ENCODE results near the gene CBX2. TPM values are rescaled to one million over a fixed set of nuclear protein-coding genes. Genes with fewer than 3 reads are reported as not detected.

The CBX2 gene
- total RNA-seq, 4 donors from 2014 or later = 4.6 to 12.9 (median 8.7) TPM

DNA sequence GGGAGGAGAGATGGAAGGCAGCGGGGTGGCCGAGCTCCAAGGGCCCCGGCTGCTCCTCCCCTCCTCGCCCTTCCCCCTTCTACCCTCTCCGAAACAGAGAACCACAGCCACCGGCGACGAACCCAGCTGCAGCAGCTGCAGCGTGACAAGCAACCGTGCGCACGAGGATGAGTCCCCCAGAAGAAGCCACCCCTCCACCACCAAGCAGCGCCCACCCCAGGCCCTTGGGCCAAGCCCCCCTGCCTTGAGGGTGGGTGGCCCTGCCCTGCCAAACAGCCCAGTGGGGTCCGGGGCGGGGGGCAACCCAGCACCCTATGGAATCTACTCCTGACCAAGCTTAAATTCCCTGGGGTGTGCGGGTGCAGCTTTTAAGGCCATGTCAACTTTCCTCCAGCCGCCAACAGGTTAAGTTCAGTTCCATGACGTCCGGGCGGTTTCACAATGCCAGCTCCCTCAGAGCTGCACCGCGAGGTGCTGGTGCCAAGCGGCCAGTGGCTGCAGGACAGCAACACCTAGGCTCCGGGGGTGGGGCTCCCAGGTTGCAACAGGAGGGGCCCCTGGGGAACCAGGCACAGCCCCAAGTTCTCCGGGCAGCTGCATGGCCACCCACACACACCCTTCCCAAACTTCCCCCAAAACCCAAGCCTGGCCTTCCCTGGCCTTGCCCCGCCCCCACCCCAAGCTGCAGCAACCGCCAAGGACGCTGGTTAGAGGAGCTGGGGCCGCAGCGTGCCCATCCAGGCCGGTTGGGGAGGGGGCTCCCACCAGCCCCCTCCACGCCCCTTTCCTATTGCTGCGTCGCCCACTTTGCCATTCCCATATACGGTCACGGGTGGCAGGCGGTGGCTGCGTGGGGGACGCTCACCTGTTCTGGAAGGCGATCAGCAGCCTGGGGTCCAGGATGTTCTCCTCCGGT, 59.3 kb downstream of the CBX2 start:
- Histone ChIP-seq H3K4me3 (peak overlapping the region; percentile 76 to 90 (median 88)), H3K27ac (peak overlapping the region; percentile 82 to 99 (median 96)), H3K36me3 (peaks cover 16 to 28% (median 18%) of the 10 kb centered on the region in 3 donors), H3K9me3 (no peaks in the 10 kb centered on the region), H3K27me3 (peaks cover 14 to 34% (median 18%) of the 10 kb centered on the region in 4 donors), H3K4me1 (peaks cover 59 to 87% (median 59%) of the 10 kb centered on the region in 3 donors)
- TF ChIP-seq POLR2A (IDR thresholded peaks at IDR 0.05) = peak in 1 of 4 donors; percentile 48
- TF ChIP-seq, protein P1, sequence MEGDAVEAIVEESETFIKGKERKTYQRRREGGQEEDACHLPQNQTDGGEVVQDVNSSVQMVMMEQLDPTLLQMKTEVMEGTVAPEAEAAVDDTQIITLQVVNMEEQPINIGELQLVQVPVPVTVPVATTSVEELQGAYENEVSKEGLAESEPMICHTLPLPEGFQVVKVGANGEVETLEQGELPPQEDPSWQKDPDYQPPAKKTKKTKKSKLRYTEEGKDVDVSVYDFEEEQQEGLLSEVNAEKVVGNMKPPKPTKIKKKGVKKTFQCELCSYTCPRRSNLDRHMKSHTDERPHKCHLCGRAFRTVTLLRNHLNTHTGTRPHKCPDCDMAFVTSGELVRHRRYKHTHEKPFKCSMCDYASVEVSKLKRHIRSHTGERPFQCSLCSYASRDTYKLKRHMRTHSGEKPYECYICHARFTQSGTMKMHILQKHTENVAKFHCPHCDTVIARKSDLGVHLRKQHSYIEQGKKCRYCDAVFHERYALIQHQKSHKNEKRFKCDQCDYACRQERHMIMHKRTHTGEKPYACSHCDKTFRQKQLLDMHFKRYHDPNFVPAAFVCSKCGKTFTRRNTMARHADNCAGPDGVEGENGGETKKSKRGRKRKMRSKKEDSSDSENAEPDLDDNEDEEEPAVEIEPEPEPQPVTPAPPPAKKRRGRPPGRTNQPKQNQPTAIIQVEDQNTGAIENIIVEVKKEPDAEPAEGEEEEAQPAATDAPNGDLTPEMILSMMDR (IDR thresholded peaks at IDR 0.05) = peak in 2 of 6 experiments; percentile 23 to 31
- no peak for DNase-seq
- 7 to 15% methylated on average over 14 to 20 of the region's 41 CpGs for WGBS, 2 donors
- intact Hi-C loops (cut with DNase I) = loop anchor here (10.0 kb wide), 1 partner anchor 148 kb away; no protein-coding TSS in a partner anchor

Other genes starting within 250 kb of the CBX2 start
- 1 to 10 TPM in 2 of 4 donors, under 1 TPM in 1, not detected in 1; 0.11 to 5.3 (median 1.3) TPM for gene RBFOX3, start 167.1 kb upstream of the CBX2 start, total RNA-seq
- gene ENPP7, start 47.2 kb upstream of the CBX2 start, total RNA-seq = not detected
- 1 to 10 TPM; 2.3 to 4.7 (median 2.6) TPM for gene CBX8, start 18.9 kb downstream of the CBX2 start, total RNA-seq
- 10 to 100 TPM in 3 of 4 donors, 1 to 10 TPM in 1; 9.0 to 26.3 (median 17.1) TPM for gene CBX4, start 61.3 kb downstream of the CBX2 start, total RNA-seq